Iris pigment epithelial cell (primary cell): Measurements from ENCODE around the gene LRRC58.

Experiments
- DNase-seq: peaks from one replicate; pipeline ENCODE4 v3.0.0-alpha.2; 2011; ENCODE audit warnings: low read depth

Gene LRRC58

GRCh38 chr3:120276767-120277166, 72.4 kb downstream of the LRRC58 start:
- DNase-seq = no peak

GRCh38 chr3:120275618-120276017, 73.5 kb downstream of the LRRC58 start:
- no peak for DNase-seq

GRCh38 chr3:120274739-120275167, 74.4 kb downstream of the LRRC58 start:
- DNase-seq = peak; percentile 44
